Tibial nerve (tissue), 4 donors: ENCODE measurements around the gene DENND1A.

ENCODE experiments used
- EP300 ChIP-seq, 2 donors: sonication (generic); formaldehyde crosslinking; IDR thresholded peaks; one replicate each; pipeline ENCODE4 v1.6.1; 2017; ENCODE audit warnings: antibody characterized with exemption in 2 of 2, mild to moderate bottlenecking in 1 of 2
- POLR2A ChIP-seq, 2 donors: fragments of 450-650 bp; IDR thresholded peaks; one replicate each; pipeline ENCODE4 v1.6.1; 2017; ENCODE audit warnings: antibody characterized with exemption in 2 of 2, mild to moderate bottlenecking in 2 of 2, moderate library complexity in 2 of 2
- TF ChIP-seq, protein P1 (sequence below), 5 experiments: fragments of 200-600 bp in 3 of 5; fragments of 450-650 bp in 2 of 5; sonication (generic) in 3 of 5; IDR thresholded peaks; one replicate each; pipeline ENCODE4 v1.5.1; 2016 to 2019; ENCODE audit warnings: antibody characterized with exemption in 5 of 5, mild to moderate bottlenecking in 3 of 5, moderate library complexity in 2 of 5

DNA sequence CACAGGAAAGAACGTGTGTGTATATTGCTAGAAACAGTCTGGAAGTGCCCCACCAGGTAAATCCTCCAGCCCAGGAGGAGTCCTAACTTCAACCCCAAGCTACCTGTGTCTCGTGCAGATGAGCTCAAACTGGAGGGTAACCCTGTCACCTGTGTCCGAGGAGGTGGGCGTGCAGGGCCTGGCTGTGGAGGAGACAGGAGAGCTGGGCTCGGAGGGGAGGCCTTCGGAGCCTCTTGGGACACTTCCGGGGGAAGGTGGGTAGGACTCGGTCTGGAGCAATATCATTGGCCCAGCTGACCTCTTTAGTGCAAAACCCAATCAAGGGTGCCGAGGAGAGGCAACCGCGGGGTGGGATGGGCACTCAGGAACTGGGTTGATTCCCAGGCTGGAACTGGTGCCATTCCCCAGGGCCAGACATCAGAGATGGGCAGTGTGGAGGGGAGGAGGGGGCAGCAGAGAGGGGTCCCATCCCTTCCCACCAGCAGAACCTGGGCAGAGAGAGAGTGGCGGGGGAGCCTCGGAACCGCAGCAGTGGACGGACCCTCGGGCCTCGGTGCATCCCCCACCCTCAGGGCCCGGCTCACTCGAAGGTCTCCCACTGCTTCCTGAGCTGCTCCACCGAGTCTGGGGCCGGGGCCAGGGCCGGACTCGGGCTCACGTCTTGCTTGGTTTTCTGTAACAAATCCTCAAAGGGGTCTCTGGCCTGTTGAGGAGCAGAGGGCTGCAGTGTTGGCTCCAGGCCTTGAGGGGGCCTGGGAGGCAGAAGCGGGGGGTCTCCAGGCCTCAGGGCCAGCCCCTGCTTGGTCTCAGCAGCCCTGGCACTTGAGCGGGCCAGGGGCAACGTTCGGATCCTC lies 548.8 kb downstream of the DENND1A start:
- TF ChIP-seq, protein P1, sequence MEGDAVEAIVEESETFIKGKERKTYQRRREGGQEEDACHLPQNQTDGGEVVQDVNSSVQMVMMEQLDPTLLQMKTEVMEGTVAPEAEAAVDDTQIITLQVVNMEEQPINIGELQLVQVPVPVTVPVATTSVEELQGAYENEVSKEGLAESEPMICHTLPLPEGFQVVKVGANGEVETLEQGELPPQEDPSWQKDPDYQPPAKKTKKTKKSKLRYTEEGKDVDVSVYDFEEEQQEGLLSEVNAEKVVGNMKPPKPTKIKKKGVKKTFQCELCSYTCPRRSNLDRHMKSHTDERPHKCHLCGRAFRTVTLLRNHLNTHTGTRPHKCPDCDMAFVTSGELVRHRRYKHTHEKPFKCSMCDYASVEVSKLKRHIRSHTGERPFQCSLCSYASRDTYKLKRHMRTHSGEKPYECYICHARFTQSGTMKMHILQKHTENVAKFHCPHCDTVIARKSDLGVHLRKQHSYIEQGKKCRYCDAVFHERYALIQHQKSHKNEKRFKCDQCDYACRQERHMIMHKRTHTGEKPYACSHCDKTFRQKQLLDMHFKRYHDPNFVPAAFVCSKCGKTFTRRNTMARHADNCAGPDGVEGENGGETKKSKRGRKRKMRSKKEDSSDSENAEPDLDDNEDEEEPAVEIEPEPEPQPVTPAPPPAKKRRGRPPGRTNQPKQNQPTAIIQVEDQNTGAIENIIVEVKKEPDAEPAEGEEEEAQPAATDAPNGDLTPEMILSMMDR (IDR thresholded peaks at IDR 0.05): no peak
- no peak for TF ChIP-seq EP300 (IDR thresholded peaks at IDR 0.05)
- TF ChIP-seq POLR2A (IDR thresholded peaks at IDR 0.05): no peak
